ENCODE measurements around the gene AAR2. TPM values are rescaled to one million over a fixed set of nuclear protein-coding genes. Genes with fewer than 3 reads are reported as not detected.

The AAR2 gene
- total RNA-seq, 1 experiment from 2014 or later = 36.9 TPM

GRCh38 chr20:36260316-36260715, 24.0 kb downstream of the AAR2 start:
- Histone ChIP-seq H3T11ph (ENCODE audit: low read length) (no peak overlapping the region), H2BK120ac (ENCODE audit: low read depth, low read length, poor library complexity, severe bottlenecking) (no peak overlapping the region), H3K56ac (ENCODE audit: insufficient read length, low read depth, low read length) (no peak overlapping the region), H2BK5ac (ENCODE audit: insufficient read length, low read length) (no peak overlapping the region), H3K79me1 (ENCODE audit: insufficient read depth, low read depth, low read length, poor library complexity, severe bottlenecking) (no peaks in the 10 kb centered on the region), H2BK20ac (ENCODE audit: low read depth, low read length, poor library complexity, severe bottlenecking) (no peak overlapping the region), H4K5ac (ENCODE audit: insufficient read length, low read depth, low read length) (no peak overlapping the region), H2BK12ac (ENCODE audit: insufficient read length, low read depth, low read length) (no peak overlapping the region), H2AK5ac (ENCODE audit: insufficient read length, low read length) (no peak overlapping the region), H2BK15ac (ENCODE audit: low read depth, low read length) (no peak overlapping the region), H4K20me1 (ENCODE audit: control insufficient read depth, insufficient read depth, insufficient read length) (no peaks in the 10 kb centered on the region), H3K18ac (ENCODE audit: insufficient read length, low read depth, low read length) (no peak overlapping the region), H3K9me3 (ENCODE audit: control insufficient read depth, low read depth, low read length) (no peaks in the 10 kb centered on the region), H3K4me1 (ENCODE audit: insufficient read depth, low read length) (peaks cover 5% of the 10 kb centered on the region; the same call in 1 of the 2 replicates), H2AFZ (ENCODE audit: low read length) (no peak overlapping the region), H4K8ac (replicated peaks; ENCODE audit: insufficient read length, low read depth, low read length) (no peak overlapping the region), H3K4me2 (ENCODE audit: insufficient read depth, insufficient read length, low read length) (no peak overlapping the region), H3K79me2 (ENCODE audit: insufficient read depth, low read length) (no peaks in the 10 kb centered on the region; the same call in 1 of the 2 replicates), H3K23ac (ENCODE audit: insufficient read length, low read depth, low read length) (no peak overlapping the region), H4K91ac (ENCODE audit: insufficient read length, low read depth, low read length) (no peak overlapping the region), H3K14ac (ENCODE audit: insufficient read depth, low read length) (no peak overlapping the region), H3K27me3 (ENCODE audit: insufficient read depth, low read length) (no peaks in the 10 kb centered on the region), H3K4ac (ENCODE audit: low read depth, low read length) (no peak overlapping the region), H3K27ac (ENCODE audit: insufficient read length, low read depth, low read length) (no peak overlapping the region), H3K23me2 (ENCODE audit: insufficient read length, low read depth, low read length, poor library complexity, severe bottlenecking) (no peaks in the 10 kb centered on the region), H3K9ac (ENCODE audit: extremely low read depth, insufficient read length, low read length) (no peak overlapping the region)
- Mint-ChIP-seq H3K27me3 (ENCODE audit: low read depth) (no peaks in the 10 kb centered on the region; the same call in 1 of the 2 replicates), H3K4me1 (peaks cover 16 to 22% of the 10 kb centered on the region in 2 experiments), H3K36me3 (ENCODE audit: insufficient read depth in 1 of 3, low read depth in 3 of 3) (peaks cover 4 to 18% (median 14%) of the 10 kb centered on the region in 3 experiments; a peak in 5 of 7 replicates), H3K27ac (peak overlapping the region in 1 of 3 experiments; percentile 60; a peak in 1 of 7 replicates), H3K9me3 (no peaks in the 10 kb centered on the region), H3K4me3 (peak overlapping the region in 1 of 2 experiments; percentile 8; a peak in 2 of 5 replicates)
- WGBS (ENCODE audit: extremely low coverage, insufficient read length, low lambda C conversion rate) = no CpG with 5 or more reads among the region's 7 CpGs
- no peak for DNase-seq
- TF ChIP-seq, protein P1, sequence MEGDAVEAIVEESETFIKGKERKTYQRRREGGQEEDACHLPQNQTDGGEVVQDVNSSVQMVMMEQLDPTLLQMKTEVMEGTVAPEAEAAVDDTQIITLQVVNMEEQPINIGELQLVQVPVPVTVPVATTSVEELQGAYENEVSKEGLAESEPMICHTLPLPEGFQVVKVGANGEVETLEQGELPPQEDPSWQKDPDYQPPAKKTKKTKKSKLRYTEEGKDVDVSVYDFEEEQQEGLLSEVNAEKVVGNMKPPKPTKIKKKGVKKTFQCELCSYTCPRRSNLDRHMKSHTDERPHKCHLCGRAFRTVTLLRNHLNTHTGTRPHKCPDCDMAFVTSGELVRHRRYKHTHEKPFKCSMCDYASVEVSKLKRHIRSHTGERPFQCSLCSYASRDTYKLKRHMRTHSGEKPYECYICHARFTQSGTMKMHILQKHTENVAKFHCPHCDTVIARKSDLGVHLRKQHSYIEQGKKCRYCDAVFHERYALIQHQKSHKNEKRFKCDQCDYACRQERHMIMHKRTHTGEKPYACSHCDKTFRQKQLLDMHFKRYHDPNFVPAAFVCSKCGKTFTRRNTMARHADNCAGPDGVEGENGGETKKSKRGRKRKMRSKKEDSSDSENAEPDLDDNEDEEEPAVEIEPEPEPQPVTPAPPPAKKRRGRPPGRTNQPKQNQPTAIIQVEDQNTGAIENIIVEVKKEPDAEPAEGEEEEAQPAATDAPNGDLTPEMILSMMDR (conservative IDR thresholded peaks at IDR 0.05) = no peak

Data from H9 (cell line).